Pancreas (tissue), 10 donors: ENCODE data around the gene TBRG1. TPM values are rescaled to one million over a fixed set of nuclear protein-coding genes. Genes with fewer than 3 reads are reported as not detected.

ENCODE experiments used
- ATAC-seq, 4 donors: fragments of 200-7000 bp; cut with Tn5 transposase; one replicate each; pipeline versions ENCODE4 v1.8.0 to v1.9.1; 2020; ENCODE audit warnings: mild to moderate bottlenecking in 4 of 4, moderate library complexity in 4 of 4
- DNase-seq, 6 donors: peaks; one replicate each; pipeline ENCODE4 v3.0.0-alpha.2; 2020
- FAIRE-seq: peaks from 2 replicates; lab custom pipeline; 2012; peaks lifted over from hg19 to GRCh38; lab: Jason Lieb, UNC
- H3K27ac ChIP-seq, 4 donors: fragments of 200-600 bp; sonication (generic); 1 replicate in 3 of 4; 2 replicates in 1 of 4; pipeline versions ENCODE4 v1.5.0 to v1.8.0; 2020
- H3K27me3 ChIP-seq, 4 donors: fragments of 200-600 bp; one replicate each; pipeline ENCODE4 v1.8.0; 2021
- H3K36me3 ChIP-seq, 3 donors: fragments of 200-600 bp; sonication (generic) in 1 of 3; one replicate each; pipeline versions ENCODE4 v1.5.0 to v1.8.0; 2020 to 2021
- H3K4me1 ChIP-seq, 3 donors: fragments of 200-600 bp; one replicate each; pipeline ENCODE4 v1.8.0; 2021
- H3K4me3 ChIP-seq, 4 donors: fragments of 200-600 bp; sonication (generic) in 2 of 4; one replicate each; pipeline versions ENCODE4 v1.5.0 to v1.8.0; 2020 to 2021
- H3K9me3 ChIP-seq, 4 donors: fragments of 200-600 bp; one replicate each; pipeline ENCODE4 v1.8.0; 2021
- CTCF ChIP-seq, 4 donors: fragments of 200-600 bp; sonication (generic) in 3 of 4; IDR thresholded peaks; one replicate each; pipeline versions ENCODE4 v1.5.0 to v1.8.0; 2021; ENCODE audit warnings: antibody characterized with exemption in 4 of 4
- WGBS, 2 donors: extraction: QIAGEN DNeasy Blood & Tissue Kit; methylation state at CpG; one replicate each; pipeline ENCODE4 v1.1.7; 2013; 5-methylcytosine and 5-hydroxymethylcytosine counted together
- intact Hi-C, 3 donors: fragments of 100-400 bp; cut with DNase I; formaldehyde crosslinking; loops; one replicate each; pipeline versions ENCODE4 v1.11.1 to v1.14.2; 2022
- polyA plus RNA-seq, 2 donors: library from polyadenylated mRNA; stranded (reverse); fragments of 200-250 nt; gene quantifications; one replicate each; pipeline ENCODE4 v1.2.3, GENCODE V29; 2013
- total RNA-seq, 6 donors: library from RNA; stranded (reverse); fragmentation: NEBNext Ultra II Directional in 4 of 6; extraction: Animal tissue kit (Norgen Biotek cat#: 25700) in 4 of 6; gene quantifications; one replicate each; pipeline versions ENCODE4 v1.2.1 to v1.2.4, GENCODE V29; 2021 to 2023
- donor health status: healthy with polysubstance abuse.
- donor health status: DM: no; HTN: no; CAD: no; lungs with moderate emphysema.
- donor health status: DM: no; HTN: no; CAD: no.
- donor health status: control.
- donor health status: control.
- donor health status: Bipolar disorder and iron deficiency.
- donor health status: DM: yes; HTN: yes; CAD: no.
- donor health status: DM: no; HTN: no; CAD: no.
- donor health status: DM: no; HTN: no; CAD: no.
- donor health status: DM: yes; HTN: yes; CAD: no.

TBRG1 gene
- total and polyA plus RNA-seq, 8 donors: 12.9 to 49.2 (median 15.8) TPM

DNA sequence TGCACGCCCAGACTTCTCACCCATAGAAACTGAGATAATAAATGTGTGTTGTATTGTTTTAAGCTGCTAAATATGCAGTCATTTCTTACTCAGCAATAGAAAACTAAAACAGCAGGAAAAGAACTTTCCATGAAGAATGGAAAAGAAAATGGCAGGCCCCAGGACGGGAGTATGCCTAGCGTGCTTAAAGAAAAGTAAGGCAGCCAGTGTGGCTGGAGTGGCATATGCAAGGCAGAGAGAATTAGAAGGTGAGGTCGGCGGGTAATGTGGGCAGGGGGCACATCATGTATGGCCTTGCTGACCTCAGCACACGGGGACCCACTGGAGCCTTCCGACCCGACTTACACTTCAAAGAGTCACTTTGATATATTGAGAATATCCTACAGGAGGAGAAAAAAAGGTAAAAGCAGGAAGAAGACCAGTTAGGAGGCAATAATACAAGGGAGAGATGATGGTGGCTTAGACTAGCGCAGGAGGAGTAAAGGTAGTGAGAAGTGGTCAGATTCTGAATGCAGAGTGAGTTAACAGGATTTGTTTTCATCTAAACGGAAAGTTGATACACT, 20.5 kb downstream of the TBRG1 start:
- no peak for ATAC-seq
- 84 to 90% methylated on average over 10 of the region's 10 CpGs for WGBS, 2 donors
- intact Hi-C loops: no loop called here

GRCh38 chr11:124643605-124644425, 21.2 kb downstream of the TBRG1 start:
- no peak for FAIRE-seq
- no peak for DNase-seq
- intact Hi-C loops: no loop called here

More for the DNA sequence above, 20.5 kb downstream of the TBRG1 start:
- DNase-seq (no peak), FAIRE-seq (no peak)
- Histone ChIP-seq H3K27ac (no peak overlapping the region), H3K9me3 (no peaks in the 10 kb centered on the region), H3K4me1 (no peaks in the 10 kb centered on the region), H3K36me3 (peaks cover 0 to 4% (median 0%) of the 10 kb centered on the region in 3 donors), H3K4me3 (no peak overlapping the region), H3K27me3 (no peaks in the 10 kb centered on the region)
- no peak for TF ChIP-seq CTCF (IDR thresholded peaks at IDR 0.05)

GRCh38 chr11:124644426-124645280, 22.0 kb downstream of the TBRG1 start:
- Histone ChIP-seq H3K27ac (no peak overlapping the region), H3K27me3 (no peaks in the 10 kb centered on the region), H3K4me1 (no peaks in the 10 kb centered on the region), H3K4me3 (peak overlapping the region in 1 of 4 donors; percentile 30), H3K36me3 (peaks cover 0 to 4% (median 0%) of the 10 kb centered on the region in 3 donors), H3K9me3 (no peaks in the 10 kb centered on the region)
- DNase-seq (peak; percentile 26 to 63 (median 46)), FAIRE-seq (peak; percentile 70), ATAC-seq (peak; percentile 91 to 99 (median 97))
- intact Hi-C loops: no loop called here
- TF ChIP-seq CTCF (IDR thresholded peaks at IDR 0.05): peak; percentile 51 to 77 (median 75)
- 14 to 24% methylated on average over 16 of the region's 16 CpGs for WGBS, 2 donors

More at GRCh38 chr11:124643605-124644425, 21.2 kb downstream of the TBRG1 start:
- no peak for TF ChIP-seq CTCF (IDR thresholded peaks at IDR 0.05)
- Histone ChIP-seq H3K27me3 (no peaks in the 10 kb centered on the region), H3K9me3 (no peaks in the 10 kb centered on the region), H3K4me1 (no peaks in the 10 kb centered on the region), H3K27ac (no peak overlapping the region), H3K36me3 (peaks cover 0 to 4% (median 0%) of the 10 kb centered on the region in 3 donors), H3K4me3 (no peak overlapping the region)
- WGBS, 2 donors: 25 to 32% methylated on average over 3 of the region's 3 CpGs
- ATAC-seq: peak in 2 of 4 donors; percentile 30 to 34

DNA sequence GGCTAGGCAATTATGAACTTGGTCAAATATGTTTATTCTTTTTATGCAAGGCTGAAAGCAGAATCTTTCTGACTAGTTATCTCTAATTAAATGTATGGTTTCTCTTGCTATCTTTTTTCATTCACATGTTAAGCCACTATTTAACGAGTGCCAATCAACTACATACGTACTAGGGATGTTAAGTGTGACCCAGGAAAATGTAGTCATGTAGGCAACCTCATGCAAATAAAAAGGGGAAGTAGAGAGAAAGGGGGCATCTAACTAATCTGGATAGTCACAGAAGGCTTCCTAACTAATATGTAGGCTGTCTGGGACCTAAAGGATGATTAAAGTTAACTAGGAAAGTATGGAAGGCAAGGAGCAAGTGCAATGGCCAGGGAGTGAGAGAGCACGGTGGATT, 23.5 kb downstream of the TBRG1 start:
- no peak for ATAC-seq
- no peak for TF ChIP-seq CTCF (IDR thresholded peaks at IDR 0.05)

More for the DNA sequence above, 23.5 kb downstream of the TBRG1 start:
- Histone ChIP-seq H3K4me3 (no peak overlapping the region), H3K9me3 (no peaks in the 10 kb centered on the region), H3K27me3 (no peaks in the 10 kb centered on the region), H3K4me1 (no peaks in the 10 kb centered on the region), H3K36me3 (peaks cover 0 to 4% (median 0%) of the 10 kb centered on the region in 3 donors), H3K27ac (no peak overlapping the region)
- DNase-seq: no peak
- WGBS, 2 donors: 73 to 91% methylated on average over 3 of the region's 3 CpGs
- intact Hi-C loops: no loop called here
- no peak for FAIRE-seq
